ENCODE data around the gene MAPK13.
A peak's percentile ranks its signal among the peaks of the same experiment; 100 is the strongest.
"Not testable (repeated sequence)": the region's sequence is repeated elsewhere in the genome, so short reads cannot be mapped to it uniquely, and the experiment has no call there.

The MAPK13 gene

DNA sequence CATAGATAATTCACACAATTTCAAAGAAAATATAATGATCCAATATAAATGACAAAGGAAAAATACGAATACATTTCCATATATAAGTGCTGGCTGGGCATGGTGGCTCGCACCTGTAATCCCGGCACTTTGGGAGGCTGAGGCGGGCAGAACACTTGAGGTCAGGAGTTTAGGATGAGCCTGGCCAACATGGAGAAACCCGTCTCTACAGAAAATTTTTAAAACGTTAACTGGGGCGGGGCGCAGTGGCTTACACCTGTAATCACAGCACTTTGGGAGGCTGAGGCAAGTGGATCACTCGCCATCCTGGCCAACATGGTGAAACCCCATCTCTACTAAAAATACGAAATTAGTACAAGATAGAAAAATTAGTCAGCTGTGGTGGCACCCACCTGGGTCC lies 14.9 kb upstream of the MAPK13 start:
- DNase-seq (ENCODE audit: low read depth): no peak

DNA sequence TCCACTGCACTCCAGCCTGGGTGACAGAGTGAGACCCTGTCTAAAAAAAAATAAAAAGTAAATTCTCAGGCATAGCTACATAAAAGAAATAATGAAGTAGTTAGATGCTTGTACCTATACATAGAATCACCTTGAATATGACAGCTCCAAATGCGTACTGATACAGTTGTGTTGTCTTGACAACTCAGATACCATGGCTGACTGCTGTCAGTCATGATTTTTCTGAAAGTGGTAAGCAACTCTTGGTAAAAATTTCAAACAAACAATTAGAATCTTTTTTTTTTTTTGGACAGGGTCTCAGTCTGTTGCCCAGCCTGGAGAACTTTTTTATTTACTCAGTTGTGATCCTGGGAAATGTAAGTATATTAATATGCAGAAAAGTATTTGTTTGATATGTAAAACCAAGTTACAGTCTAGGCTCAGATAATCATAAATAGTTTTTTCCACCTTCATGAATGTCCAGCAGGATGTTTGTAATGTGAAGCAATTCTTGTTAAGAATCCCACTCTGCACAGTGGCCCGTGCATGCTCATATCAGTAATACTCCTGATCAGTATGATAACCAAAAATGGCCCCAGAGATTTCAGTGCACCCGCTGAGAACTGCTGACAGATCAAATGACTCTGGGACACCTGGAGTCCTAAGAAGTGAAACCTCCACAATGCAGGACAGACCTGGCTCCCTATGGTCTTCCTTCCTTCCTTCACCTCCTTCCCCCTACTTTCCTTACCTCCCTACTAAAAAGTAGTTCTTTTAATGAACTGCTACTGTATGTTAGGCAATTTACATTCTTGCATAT lies 14.0 kb upstream of the MAPK13 start:
- DNase-seq (ENCODE audit: low read depth): no peak

DNA sequence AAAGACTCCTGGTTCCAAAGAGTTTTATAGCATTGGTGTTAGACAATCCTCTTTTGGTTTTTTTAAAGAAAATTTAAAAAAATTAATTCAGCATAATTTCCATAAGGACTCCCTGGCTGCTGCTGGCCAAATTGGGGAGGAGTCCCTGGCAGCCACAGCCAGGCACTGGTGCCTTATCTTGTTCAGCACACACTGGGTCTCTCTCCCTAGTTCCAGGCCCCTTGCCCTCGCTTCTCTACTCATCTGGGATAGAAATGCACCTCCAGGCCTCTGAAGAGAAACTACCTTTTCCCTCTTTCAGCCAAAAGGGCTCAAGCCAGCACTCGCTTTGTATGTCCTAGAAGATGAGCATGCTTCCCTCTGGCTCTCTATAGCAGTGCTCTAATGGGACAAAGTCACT lies 13.4 kb upstream of the MAPK13 start:
- no peak for DNase-seq (ENCODE audit: low read depth)

DNA sequence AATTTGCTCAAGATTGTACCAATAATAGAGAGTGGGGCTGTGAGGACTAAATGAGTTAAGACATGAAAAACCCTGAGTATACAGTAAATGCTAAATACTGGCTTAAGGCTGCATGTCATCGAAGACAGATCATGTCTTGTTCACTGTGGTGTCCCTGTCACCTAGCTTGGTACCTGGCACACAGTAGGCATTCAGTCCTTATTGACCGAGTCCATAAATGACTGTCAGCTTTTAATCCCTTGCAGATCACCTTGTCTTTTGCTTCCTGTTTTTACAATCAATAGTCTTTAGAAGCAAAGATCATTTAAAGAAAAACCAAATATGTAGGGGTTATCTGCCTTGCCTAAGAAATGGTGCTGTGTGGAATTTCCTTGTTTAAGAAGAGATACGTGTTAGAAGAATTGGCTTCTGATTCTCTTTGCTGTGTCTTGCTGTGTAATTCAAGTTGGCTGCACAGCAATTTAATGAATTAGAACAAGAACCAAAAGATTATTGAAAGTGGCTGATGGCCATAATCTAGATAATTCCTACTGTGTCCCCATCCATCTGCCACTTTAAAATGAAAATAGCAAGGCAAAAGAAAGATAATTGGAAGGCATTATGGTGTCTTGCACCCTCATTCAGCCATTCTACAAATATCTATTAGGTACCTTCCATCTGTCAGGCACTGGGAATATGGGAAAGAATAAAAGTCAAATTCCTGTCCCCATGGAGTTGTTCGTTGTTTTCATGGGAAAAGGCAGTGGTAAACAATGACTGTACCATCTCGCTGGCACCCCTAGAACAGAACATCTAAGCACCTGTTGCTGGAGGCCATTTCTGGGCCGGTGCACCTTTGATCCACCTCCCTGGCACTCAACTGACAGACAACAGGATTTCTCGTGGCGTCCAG lies 12.4 kb upstream of the MAPK13 start:
- DNase-seq (ENCODE audit: low read depth): no peak

DNA sequence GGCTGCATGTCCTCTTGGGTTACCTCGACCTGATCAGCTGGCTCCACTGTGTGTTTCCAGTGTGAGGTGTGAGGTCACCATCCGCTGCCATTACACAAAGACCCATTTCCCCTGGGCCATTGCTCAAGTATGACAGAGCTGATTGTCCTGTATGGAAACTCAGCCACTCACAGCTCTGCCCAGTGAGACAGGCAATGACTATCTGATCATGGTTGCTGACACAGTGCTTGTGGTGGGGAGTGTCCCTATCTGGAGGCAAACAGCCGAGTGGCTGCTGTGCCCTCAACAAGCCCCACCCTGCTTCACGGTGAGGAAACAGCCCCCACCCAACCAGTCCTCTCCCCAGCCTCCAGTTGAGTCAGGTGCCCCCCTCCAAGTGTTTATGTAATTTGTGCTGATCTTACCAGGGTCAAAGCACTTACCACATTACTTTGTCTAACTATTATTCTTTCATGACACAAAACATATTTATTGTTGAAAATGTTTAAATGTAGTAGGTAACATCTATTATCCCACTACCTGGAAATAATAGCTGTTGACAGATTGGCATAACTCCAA lies 11.7 kb upstream of the MAPK13 start:
- peak; percentile 31 for DNase-seq (ENCODE audit: low read depth)

DNA sequence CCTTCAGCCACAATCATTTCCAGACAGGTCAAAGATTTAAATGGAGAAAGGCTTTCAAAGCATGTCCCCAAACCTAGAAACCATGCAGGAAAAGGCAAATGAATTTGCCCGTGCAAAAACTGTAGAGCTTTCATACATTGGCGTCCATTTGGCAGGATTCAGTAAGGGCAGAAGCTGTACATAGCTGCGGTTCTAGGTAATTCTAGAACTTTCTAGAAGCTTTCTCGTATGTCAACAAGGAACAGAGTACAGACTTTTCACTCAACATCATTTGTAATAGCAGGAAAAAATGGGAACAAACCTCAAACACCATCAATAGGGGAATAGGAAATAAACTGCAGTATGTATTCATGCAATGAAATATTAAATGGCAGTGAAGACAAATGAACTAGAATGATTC lies 11.1 kb upstream of the MAPK13 start:
- no peak for DNase-seq (ENCODE audit: low read depth)

DNA sequence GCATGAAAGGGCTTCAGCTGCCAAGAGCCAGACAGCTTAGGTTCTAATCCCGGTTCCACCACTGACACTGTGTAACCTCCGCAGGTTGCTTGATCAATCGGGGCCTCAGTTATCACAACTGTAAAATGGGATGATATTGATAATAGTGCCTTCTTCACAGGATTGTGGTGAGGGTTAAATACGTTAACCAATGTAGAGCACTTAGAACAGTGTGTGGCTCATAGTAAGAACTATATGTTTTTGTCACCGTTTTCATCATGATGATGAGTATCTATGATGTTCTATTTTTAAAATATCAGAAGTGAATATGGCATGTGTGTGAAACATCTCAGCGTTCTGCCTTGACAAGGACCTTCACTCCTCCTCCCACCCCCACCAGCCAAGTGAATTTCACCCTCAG lies 10.3 kb upstream of the MAPK13 start:
- no peak for DNase-seq (ENCODE audit: low read depth)

DNA sequence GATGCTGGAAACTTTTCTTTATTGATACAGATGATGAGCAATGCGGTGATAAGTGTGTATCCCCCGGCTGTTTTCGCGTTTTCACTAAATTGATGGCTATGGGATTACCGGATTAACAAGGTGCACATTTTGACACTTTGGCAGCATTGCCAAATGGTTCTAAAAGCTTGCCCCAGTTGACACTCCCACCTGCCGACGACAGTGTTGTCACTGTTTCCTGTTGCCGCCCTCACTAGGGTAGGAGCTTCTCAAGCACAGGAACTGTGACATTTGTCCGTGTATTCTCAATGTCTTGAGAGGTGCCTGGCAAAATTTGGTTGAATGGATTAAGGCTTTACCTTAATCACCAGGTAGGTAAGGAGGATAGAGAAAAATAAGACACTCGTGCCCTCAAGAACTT lies 9.8 kb upstream of the MAPK13 start:
- DNase-seq (ENCODE audit: low read depth): peak; percentile 46

DNA sequence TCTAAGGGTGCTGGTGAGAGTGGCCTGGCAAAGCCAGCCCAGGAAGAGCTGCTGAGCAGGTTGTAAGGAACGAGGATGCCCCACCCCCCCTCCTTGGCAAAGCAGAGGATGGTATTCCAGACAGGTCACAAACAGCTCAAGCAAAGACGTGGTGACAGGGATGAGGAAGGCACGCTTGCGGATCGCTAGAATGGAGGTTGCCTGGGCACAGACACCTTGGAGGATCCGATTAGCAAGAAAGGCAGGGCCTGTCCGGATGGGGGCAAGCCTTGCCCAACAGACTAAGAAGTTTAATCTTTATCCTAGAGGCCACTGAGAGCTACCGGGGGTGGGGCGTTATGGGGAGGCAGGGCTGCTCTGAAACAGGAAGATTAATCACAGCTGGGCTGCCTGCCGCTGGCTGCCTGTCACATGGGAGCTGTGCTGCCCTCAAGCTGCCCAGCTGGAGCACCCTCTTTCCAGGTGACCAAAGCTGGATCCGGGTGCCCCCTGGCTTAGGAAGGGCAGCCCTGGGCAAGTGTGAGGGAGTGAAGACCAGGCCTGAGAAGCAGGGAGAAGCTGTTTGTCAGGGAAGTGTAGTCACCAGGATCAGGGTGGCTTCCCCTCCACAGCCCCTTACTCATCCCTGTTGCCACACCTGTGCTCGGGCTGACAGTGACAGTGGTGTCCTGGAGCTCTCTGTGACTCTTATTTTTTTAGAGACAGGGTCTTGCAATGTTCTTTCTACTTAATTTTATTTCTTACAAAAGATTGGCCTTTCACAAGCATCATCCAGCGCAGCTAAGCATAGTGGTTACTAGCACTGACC lies 9.1 kb upstream of the MAPK13 start:
- DNase-seq (ENCODE audit: low read depth): no peak

DNA sequence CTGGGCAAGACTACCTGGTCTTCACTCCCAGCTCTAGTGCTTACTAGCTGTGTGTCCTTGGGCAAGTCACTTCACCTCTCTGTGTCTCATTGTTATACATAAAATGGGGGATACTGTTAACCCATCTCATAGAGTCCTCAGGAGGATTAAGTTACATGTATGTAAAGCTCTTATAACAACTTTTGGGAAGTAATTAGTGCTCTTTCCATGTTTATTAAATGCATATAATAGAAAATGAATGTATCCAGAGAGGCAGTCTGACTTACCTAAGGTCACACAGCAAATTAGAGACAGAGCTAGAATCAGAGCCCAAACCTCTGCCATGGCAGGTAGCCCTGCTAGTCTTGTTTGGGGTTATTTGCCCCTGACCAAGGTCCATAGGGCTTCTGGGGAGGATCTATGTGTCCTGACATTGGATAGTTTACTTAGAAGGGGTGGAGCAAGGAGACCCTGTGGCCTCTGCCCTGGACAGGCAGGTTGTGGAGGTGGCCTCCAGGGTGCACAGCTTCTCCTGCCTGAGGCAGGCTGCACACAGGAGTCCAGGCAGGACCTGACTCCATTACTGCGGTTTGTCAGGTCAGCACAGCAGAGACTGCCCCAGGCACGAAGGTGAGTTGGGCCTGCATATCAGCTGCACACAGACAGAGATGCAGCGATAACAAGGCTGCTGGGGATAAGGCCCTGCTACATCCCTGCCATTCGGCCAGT lies 8.4 kb upstream of the MAPK13 start:
- no peak for DNase-seq (ENCODE audit: low read depth)

DNA sequence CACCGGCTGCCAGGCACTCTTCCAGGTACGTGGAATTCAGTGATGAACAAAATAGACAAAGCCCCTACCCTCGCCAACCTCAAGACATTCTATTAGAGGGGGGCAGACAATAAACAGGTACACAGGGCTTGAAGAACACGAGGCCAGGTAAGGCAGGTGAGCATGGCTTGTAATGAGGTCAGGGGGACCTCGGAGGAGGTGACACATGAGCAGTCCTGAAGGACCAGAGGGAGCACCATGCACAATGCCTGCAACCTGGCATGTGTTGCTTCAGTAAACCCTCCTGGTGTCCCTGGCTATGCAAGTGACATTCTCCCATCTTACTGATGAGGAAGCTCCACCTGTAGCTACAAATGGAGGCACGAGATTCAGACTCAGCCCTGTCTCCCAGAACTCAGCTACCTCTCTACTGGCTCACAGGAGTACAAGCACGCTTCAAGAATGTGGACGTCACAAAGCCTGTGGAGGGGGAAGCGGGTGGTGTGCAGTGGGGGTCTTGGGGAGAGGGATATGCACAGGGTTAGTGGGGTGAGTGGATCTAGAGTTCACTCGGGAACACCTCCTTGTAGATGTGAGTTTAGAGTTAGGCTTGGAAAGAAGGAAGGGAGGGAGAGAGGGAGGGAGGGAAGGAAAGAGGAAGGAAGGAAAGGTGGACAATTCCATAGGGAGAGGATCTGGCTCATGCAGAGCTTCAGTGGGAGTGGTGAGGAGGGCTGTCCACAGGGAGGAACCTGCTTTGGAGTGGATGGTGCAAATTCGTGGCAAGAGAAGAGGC lies 7.6 kb upstream of the MAPK13 start:
- no peak for DNase-seq (ENCODE audit: low read depth)

DNA sequence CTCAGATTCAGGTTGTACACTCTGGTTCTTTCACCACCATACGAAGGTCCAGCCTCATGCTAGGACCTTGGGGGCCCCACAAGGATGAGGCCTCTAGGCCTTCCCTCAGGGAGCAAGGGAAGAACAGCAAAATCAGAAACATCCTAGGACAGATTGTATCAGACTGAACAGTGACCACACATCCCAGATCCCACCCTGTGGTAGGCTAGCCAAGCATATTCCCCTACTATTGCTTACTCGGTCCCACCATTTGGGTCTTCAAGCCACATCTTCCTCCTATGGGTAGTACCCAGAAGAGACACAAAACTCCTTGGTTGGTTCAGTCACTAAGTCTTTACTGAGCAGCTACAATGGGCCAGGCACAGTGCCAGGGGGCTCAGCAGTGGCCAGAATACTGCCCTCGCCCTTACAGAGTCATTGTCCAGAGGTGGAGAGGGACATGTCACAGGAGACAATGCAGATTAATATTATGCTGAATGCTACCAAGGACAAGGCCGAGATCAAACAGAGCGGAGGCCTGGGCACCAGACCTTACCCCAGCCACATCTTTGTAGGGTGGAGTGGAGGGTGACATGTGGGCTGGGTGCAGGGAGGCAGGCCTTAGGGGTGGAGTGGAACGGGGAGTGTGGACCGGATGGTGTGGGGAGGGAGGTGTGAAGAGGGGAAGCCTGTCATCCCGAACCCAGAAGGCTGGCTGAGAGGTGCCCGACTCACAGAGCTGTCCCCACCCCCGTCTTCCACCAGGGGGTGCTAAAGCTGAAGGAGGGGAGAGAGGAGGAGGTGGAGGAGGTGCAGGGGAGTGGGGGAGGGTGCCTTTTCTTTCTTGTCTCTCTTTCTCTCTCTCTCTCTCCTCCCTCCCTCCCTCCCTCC lies 6.8 kb upstream of the MAPK13 start:
- DNase-seq (ENCODE audit: low read depth): peak; percentile 83

DNA sequence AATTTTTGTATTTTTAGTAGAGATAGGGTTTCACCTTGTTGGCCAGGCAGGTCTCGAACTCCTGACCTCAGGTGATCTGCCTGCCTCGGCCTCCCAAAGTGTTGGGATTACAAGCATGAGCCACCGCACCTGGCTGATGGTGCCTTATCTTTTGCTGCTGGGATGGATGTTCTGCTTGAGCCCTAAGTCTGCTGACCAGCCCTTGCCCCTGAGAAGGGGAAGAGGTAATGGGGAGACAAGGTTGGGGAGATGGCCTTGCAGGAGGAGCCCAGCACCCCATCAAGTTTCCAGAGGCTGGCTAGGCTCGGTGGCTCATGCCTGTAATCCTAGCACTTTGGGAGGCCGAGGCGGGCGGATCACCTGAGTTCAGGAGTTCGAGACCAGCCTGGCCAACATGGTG lies 6.0 kb upstream of the MAPK13 start:
- not testable (repeated sequence) for DNase-seq (ENCODE audit: low read depth)

DNA sequence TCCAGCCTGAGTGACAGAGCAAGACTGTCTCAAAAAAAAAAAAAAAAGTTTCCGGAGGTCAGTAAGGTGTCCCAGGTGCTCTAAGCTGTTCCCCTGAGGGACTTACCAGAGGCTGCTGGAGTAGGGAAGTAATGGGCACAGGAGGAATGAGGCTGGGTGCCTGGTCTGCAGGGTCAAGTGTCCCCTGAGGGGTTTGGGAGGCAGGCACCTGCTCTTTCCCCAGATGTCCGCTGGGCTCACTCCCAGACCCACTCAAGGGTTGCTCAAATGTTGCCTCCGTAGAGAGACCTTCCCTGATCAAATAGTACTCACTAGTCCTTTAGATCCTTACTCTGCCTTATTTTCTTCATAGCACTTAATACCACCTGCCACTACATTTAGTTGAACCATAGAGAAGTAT lies 5.4 kb upstream of the MAPK13 start:
- DNase-seq (ENCODE audit: low read depth): no peak

DNA sequence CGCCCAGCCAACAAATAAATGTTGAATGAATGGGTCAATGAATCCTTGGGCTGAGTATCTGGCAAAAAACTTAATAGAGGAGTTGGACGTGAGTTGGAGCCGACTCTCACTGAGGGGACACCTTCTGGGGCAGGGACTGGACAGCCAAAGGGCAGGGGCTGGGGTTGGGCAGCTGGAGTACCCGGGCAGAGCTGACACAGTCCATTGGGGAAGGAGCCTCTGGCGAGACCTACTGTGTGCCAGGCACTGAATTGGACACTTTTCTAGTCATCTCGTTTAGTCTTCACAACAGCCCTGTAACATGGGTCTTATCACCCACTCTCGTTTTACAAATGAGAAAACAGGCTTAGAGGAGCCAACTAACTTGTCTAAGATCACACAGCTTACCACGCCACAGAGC lies 4.7 kb upstream of the MAPK13 start:
- no peak for DNase-seq (ENCODE audit: low read depth)

DNA sequence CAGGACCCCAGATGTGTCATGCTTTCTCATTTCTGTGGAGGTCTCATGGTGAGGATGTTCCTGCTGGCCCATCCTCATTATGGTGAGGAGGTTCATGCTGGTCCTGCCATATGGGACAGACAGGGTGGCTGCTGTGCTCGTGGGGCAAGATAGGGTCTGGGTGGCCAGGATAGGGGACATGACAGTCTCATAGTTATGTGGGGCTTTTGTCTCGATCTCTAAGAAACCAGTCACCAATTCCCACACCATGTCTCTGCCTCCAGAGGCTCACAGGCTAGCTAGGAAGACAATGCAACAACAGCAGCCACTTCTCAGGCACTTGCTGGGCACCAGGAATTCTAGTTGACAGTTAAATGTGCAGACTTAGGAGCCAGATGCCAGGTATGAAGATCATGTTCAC lies 4.2 kb upstream of the MAPK13 start:
- no peak for DNase-seq (ENCODE audit: low read depth)

DNA sequence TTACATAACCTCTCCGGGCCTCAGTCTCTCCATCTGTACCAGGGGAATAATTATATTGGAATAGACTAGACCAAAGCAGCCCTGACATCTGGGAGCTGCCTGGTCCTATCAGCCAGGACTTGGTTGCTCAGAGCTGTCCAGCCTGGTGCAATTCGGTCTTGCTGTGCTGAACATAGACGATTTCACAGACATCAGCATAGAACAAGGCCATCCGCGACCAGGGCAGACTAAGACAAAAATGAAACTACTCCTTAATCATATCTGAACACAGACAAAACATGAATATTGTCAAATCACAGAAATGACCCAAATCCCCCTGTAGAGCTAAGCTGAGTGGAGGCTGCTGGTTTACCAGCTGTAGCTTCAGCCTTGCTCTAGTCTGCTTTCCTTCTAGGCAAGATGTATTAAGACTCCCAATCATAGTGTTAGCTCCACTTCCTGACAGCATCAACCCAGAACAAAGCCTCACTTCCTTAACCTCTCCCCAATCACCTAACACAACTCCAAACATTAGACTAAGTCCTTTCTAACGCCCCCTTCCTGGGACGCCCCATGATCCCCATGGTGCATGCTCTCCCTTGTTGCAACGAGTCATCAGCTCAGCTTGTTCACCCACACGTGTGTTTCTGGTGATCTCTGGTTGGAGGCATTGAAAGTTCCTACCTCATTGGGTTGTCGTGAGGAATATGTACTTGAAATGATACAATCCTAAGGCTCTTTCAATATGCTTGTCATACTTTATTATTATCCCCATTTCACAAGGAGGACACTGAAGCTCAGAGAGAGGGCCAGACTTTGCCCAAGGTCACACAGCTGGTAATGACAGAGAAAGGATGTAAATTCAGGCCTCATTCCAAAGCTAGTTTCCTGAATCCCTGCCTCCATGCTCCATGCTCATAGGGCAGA lies 3.5 kb upstream of the MAPK13 start:
- DNase-seq (ENCODE audit: low read depth): no peak

DNA sequence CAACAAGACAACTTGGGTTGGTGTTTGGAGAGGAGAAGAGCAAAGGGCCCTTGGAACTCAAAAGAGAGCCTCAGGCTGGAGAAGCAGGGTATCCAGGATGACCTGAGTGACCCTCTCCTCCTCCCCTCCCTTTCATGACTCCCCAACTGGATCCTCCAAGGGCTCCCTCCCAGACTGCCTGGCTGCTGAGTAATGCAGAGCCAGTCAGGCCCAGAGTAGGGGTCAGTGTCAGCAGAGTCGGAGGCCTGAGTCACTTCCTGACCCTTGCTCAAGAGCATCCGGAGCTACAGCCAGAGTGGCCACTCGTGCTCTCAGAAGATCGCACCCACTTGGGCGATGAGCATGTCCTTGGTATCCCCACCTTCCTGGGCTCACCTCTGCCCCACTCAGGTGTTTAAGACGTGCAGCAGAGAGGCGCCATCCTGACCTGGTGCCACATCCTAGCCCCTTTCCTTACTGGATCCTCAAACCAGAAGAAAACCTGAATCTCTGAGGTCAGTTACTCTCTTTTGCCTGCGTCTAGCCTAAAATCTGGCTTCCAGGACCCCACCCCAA lies 2.8 kb upstream of the MAPK13 start:
- DNase-seq (ENCODE audit: low read depth): no peak
